Large intestine (tissue), 3 donors: Measurements from ENCODE around the gene ERBIN. TPM values are rescaled to one million over a fixed set of nuclear protein-coding genes. Genes with fewer than 3 reads are reported as not detected.

ENCODE experiments used
- DNase-seq, 2 donors: peaks; one replicate each; pipeline versions ENCODE4 v3.0.0 to v3.0.0-alpha.2; 2013
- H3K27ac ChIP-seq: one replicate; pipeline ENCODE4 v1.5.1; 2013; ENCODE audit warnings: low read length
- H3K27me3 ChIP-seq: 2 replicates; pipeline ENCODE4 v1.6.1; 2013; ENCODE audit warnings: low read length; ENCODE audit not compliant: control insufficient read depth, insufficient read depth
- H3K36me3 ChIP-seq: 2 replicates; pipeline ENCODE4 v1.6.1; 2013; ENCODE audit warnings: low read length; ENCODE audit not compliant: control insufficient read depth, insufficient read depth
- H3K4me1 ChIP-seq: one replicate; pipeline ENCODE4 v1.6.1; 2013; ENCODE audit warnings: low read length; ENCODE audit not compliant: control insufficient read depth, insufficient read depth
- H3K4me3 ChIP-seq: one replicate; pipeline ENCODE4 v1.5.1; 2013; ENCODE audit warnings: low read length
- H3K9me3 ChIP-seq: one replicate; pipeline ENCODE4 v1.6.1; 2013; ENCODE audit warnings: mild to moderate bottlenecking, low read depth, low read length, moderate library complexity; ENCODE audit not compliant: control insufficient read depth
- WGBS: methylation state at CpG from one replicate; pipeline ENCODE4 v1.1.5; 2013; ENCODE audit warnings: low lambda C conversion rate; ENCODE audit not compliant: insufficient coverage; 5-methylcytosine and 5-hydroxymethylcytosine counted together
- polyA plus RNA-seq: library from polyadenylated mRNA; unstranded; fragments of 120-200 nt; gene quantifications from one replicate; pipeline ENCODE4 v1.2.1, GENCODE V29; 2013

Gene ERBIN
- polyA plus RNA-seq, 1 donor = 121 TPM

DNA sequence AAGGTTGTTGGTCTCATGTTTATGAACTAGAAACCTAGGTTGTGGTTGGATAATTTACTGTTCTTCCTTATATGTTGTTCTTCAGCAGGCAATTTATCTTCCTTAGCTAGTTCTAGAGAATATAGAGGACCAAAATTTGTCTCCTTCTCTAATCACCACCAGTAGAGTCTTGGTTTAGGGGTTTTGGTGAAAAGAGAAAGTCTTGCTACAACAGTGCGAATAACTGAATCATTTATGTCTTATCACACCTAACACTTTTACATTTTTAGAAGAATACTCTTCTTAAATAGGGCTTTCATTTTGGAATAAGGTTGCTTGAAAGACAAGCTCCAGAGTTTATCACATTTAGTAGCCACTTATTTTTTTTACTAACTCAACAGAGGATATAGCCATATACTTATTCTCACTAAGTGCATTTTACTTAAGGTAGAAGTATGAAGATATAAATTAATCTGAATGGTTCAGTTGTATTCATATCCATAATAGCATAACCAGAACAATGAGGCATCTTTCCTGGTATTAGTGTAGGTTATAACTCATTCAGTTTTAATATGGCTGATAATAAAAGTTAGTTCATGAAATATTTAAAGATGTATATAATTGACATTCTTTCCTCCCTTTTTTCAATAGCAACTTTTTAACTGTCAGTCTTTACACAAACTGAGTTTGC, 67.9 kb downstream of the ERBIN start:
- H3K27me3 ChIP-seq = no peaks in the 10 kb centered on the region
- H3K9me3 ChIP-seq = no peaks in the 10 kb centered on the region
- H3K27ac ChIP-seq = no peak overlapping the region
- DNase-seq = no peak
- no peak overlapping the region for H3K4me3 ChIP-seq
- H3K36me3 ChIP-seq = peaks cover 30% of the 10 kb centered on the region
- WGBS = 100% methylated on average over 1 of the region's 1 CpG
- H3K4me1 ChIP-seq = no peaks in the 10 kb centered on the region

DNA sequence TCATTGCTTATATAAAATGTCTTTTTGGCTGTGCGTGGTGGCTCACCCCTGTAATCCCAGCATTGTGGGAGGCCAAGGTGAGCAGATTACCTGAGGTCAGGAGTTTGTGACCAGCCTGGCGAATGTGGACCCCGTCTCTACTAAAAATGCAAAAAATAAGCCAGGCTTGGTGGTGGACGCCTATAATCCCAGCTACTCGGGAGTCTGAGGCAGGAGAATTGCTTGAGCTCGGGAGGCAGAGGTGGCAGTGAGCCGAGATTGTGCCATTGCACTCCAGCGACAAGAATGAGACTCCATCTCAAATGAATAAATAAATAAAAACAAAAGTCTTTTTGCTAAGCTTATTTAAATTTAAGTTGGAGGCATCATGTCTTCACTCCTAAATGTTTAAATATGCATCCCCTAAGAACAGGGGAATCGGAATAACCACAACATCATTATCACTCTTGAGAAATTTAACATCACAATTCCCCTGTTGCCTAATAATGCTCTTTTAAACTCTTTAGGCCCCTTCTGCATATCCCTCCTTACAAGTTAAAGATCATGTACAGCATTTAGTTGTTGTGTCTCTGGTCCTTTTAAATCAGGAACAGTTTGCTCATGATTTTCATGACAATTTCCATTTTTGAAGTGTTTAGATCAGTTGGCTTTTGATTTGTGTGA, 72.8 kb downstream of the ERBIN start:
- no peak for DNase-seq

DNA sequence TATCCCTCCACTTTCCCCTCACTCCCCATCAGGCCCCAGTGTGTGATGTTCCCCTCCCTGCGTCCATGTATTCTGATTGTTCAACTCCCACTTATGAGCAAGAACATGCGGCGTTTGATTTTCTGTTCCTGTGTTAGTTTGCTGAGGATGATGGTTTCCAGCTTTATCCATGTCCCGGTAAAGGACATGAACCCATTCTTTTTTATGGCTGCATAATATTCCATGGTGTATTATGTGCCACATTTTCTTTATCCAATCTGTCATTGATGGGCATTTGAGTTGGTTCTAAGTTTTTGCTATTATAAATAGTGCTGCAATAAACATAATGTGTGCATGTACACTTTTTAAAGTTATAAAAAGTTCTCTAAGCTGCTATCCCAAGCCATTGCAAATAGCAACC, 75.6 kb downstream of the ERBIN start:
- no peak for DNase-seq
- H3K9me3 ChIP-seq = no peaks in the 10 kb centered on the region
- no peaks in the 10 kb centered on the region for H3K4me1 ChIP-seq
- no peak overlapping the region for H3K27ac ChIP-seq
- no peaks in the 10 kb centered on the region for H3K27me3 ChIP-seq
- no CpG with 5 or more reads among the region's 4 CpGs for WGBS
- H3K36me3 ChIP-seq = peaks cover 31% of the 10 kb centered on the region
- no peak overlapping the region for H3K4me3 ChIP-seq

More for the DNA sequence above, 72.8 kb downstream of the ERBIN start:
- H3K4me1 ChIP-seq = no peaks in the 10 kb centered on the region
- H3K36me3 ChIP-seq = peaks cover 34% of the 10 kb centered on the region
- no peaks in the 10 kb centered on the region for H3K27me3 ChIP-seq
- H3K27ac ChIP-seq = no peak overlapping the region
- H3K9me3 ChIP-seq = no peaks in the 10 kb centered on the region
- H3K4me3 ChIP-seq = no peak overlapping the region
- WGBS = 100% methylated on average over 2 of the region's 9 CpGs

DNA sequence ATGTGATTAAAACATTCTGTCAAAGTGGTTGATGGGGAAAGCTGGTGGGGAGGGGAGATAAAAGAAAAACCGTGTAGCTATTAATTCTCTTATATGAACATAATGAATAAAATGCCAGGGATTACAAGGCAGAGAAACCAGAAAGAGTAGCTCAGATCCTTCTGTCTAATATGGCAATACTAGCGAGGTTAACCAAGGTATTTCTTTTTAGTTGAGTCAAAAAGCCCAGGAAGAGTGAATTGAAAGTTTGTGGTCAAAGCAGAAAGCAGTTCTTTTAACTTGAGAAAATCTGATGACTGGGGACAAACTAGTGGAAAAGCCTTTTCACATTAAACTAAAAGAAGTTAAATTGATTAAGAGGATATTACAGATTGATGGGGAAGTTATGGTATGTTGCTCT, 76.0 kb downstream of the ERBIN start:
- H3K27me3 ChIP-seq = no peaks in the 10 kb centered on the region
- DNase-seq = no peak
- WGBS = 83% methylated on average over 1 of the region's 2 CpGs
- no peak overlapping the region for H3K27ac ChIP-seq
- no peak overlapping the region for H3K4me3 ChIP-seq
- H3K9me3 ChIP-seq = no peaks in the 10 kb centered on the region
- H3K4me1 ChIP-seq = no peaks in the 10 kb centered on the region
- peaks cover 30% of the 10 kb centered on the region for H3K36me3 ChIP-seq

DNA sequence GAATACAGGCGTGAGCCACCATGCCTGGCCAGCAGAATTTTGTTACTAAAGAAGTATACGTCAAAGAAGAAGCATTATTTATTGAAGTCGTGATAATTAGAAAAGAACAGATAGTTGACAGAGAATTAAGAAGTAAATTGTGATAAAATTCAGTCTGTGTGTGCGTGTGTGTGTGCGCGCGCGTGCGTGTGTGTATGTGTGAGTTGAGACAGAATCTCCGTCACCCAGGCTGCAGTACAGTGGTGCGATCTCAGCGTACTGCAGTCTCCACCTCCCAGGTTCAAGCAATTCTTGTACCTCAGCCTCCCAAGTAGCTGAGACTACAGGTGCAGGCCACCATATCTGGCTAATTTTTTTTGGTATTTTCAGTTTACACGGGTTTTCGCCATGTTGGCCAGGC, 77.8 kb downstream of the ERBIN start:
- Histone ChIP-seq H3K36me3 (peaks cover 22% of the 10 kb centered on the region), H3K4me3 (no peak overlapping the region), H3K4me1 (no peaks in the 10 kb centered on the region), H3K27ac (no peak overlapping the region), H3K9me3 (no peaks in the 10 kb centered on the region), H3K27me3 (no peaks in the 10 kb centered on the region)
- DNase-seq = no peak
- WGBS = 100% methylated on average over 2 of the region's 14 CpGs

DNA sequence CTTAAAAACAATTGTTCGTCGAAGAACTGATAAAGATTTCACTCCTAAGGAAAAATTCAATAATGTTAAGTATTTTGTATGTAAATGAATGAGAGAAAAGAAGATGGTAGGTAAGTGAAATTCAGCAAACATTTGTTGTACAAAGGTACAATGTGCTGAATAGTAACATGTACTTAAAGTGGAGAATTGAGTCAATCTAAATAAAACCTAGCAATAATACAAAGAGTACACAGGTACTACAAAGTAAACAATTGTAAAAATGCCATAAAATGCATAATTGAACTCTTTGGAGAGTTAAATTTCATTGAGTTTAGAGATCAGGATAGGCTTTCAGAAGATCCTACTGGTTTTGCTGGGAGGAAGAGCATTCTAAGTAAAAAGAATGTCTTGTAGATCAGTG, 82.9 kb downstream of the ERBIN start:
- no peak for DNase-seq
- H3K4me3 ChIP-seq = no peak overlapping the region
- H3K36me3 ChIP-seq = peaks cover 12% of the 10 kb centered on the region
- H3K27ac ChIP-seq = no peak overlapping the region
- H3K4me1 ChIP-seq = no peaks in the 10 kb centered on the region
- no peaks in the 10 kb centered on the region for H3K9me3 ChIP-seq
- WGBS = 79% methylated on average over 2 of the region's 2 CpGs
- H3K27me3 ChIP-seq = no peaks in the 10 kb centered on the region

DNA sequence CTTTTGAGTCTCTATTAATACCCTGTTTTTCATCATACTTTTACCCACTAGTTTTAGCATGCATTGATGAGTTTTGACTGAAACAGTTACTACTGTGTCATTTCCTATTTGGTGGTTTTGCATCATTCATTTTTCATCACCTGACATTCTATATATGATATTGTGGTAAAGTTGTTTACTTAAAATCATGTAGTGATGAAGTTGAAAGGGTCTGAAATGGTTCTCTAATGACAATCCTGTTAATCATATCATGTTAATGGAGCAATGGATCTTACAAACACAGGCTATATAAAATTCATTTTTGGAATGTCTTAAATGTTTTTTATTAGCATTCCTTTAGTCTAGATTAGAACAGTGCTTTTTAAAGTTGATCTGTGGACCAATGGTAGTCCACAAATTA, 84.1 kb downstream of the ERBIN start:
- Histone ChIP-seq H3K9me3 (no peaks in the 10 kb centered on the region), H3K4me1 (no peaks in the 10 kb centered on the region), H3K27me3 (no peaks in the 10 kb centered on the region), H3K36me3 (peaks cover 14% of the 10 kb centered on the region), H3K4me3 (no peak overlapping the region), H3K27ac (no peak overlapping the region)
- no peak for DNase-seq

DNA sequence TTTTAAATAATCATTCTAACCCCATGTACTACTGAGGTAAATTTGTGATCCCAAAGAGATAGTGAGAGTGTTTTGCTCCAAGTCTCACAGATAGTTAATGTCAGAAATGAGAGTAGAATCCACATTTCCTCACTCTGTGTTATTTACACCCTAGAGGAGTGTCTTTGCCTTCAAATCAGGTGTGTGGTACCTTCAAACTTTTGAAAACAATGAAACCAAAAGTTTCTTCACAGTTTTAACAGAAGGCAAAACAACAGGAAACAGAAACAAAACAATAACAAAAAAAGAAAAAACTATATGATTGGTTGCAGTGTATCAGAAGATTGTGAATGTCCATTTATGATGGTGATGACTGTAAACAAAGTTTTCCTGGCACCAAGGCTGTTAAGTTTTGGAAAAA, 85.9 kb downstream of the ERBIN start:
- Histone ChIP-seq H3K9me3 (no peaks in the 10 kb centered on the region), H3K36me3 (peaks cover 23% of the 10 kb centered on the region), H3K4me1 (no peaks in the 10 kb centered on the region), H3K27ac (no peak overlapping the region), H3K27me3 (no peaks in the 10 kb centered on the region), H3K4me3 (no peak overlapping the region)
- no peak for DNase-seq

DNA sequence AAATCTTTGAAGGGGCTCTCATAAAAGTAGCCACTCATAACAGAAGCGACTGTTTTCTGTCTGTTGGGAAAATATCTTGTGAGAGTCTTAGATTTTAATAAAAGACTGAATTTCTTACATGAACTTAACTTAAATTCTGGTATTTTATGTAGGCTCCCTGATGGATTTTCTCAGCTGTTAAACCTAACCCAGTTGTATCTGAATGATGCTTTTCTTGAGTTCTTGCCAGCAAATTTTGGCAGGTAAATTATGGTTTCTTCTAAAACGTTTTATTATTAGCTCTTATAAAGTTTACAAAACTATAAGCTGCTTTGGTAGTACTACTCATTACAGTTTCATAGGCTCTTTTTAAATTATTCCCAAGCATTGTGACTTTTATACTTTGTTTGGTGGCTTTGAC, 87.0 kb downstream of the ERBIN start:
- 67% methylated on average over 1 of the region's 2 CpGs for WGBS
- Histone ChIP-seq H3K4me3 (no peak overlapping the region), H3K4me1 (no peaks in the 10 kb centered on the region), H3K36me3 (peaks cover 23% of the 10 kb centered on the region), H3K27ac (no peak overlapping the region), H3K27me3 (no peaks in the 10 kb centered on the region), H3K9me3 (no peaks in the 10 kb centered on the region)
- no peak for DNase-seq

DNA sequence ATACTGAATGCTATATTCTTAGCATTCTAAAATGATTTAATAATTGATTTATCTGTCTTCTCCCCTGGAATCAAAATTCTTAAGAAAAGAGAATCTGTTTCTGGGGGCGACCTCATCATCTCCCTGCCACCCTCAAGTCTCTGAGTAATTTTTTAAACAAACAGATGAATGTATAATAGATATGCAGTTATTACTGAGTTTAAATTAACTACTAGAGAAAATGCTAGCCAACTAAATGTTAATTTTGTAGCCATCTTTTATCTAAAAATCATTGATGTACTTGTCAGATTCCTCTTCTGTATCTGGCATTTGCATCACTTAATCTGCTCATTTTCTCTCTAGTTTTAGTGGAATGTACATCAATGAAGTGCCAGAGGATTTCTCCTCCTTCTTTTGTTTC, 87.5 kb downstream of the ERBIN start:
- H3K4me3 ChIP-seq = no peak overlapping the region
- no peaks in the 10 kb centered on the region for H3K4me1 ChIP-seq
- WGBS = no CpG with 5 or more reads among the region's 1 CpG

More for the DNA sequence above, 87.5 kb downstream of the ERBIN start:
- no peak for DNase-seq
- H3K27ac ChIP-seq = no peak overlapping the region
- peaks cover 23% of the 10 kb centered on the region for H3K36me3 ChIP-seq
- H3K27me3 ChIP-seq = no peaks in the 10 kb centered on the region
- H3K9me3 ChIP-seq = no peaks in the 10 kb centered on the region
